ENCODE results near the gene CSTF3.

Gene CSTF3

DNA sequence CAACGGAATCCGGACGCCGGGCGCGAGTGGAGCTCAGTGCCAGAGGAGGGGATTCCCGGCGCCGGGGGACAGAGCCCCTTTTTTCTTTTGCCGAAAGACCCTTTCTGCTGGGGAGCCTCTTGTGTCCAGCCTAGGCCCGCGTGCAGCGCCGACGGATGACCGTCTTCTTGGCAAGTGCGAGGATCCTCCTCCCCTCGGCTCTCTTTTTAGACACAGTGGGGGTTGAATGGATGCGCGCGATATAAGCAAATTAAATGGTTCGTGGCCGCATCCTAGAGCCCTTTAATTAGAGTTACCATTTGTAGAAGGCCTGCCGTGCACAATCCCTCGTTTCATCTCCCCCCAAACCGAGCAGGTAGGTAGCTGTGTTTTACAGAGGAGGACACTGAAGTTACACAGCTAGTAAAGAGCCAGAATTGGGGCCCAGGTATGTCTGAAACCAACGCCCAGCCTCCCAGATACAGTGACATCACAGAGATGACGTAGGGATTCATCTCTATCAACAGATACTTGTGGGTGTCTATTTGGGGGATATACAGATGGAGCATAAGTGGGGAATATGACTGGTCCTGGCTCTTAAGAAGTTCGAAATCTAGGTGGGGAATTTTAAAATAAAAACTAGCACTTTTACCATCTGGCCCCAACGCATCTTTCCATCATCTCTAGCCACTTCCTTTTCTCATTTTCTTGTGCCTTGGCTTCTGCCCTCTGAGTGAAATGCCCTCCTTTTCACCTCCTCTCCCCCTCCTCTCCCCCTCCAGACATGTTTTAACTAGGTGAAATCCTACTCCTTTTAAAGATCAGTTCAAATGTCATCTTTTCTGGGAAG is 121.0 kb downstream of the CSTF3 start:
- DNase-seq, result peak; percentile 38 to 67

DNA sequence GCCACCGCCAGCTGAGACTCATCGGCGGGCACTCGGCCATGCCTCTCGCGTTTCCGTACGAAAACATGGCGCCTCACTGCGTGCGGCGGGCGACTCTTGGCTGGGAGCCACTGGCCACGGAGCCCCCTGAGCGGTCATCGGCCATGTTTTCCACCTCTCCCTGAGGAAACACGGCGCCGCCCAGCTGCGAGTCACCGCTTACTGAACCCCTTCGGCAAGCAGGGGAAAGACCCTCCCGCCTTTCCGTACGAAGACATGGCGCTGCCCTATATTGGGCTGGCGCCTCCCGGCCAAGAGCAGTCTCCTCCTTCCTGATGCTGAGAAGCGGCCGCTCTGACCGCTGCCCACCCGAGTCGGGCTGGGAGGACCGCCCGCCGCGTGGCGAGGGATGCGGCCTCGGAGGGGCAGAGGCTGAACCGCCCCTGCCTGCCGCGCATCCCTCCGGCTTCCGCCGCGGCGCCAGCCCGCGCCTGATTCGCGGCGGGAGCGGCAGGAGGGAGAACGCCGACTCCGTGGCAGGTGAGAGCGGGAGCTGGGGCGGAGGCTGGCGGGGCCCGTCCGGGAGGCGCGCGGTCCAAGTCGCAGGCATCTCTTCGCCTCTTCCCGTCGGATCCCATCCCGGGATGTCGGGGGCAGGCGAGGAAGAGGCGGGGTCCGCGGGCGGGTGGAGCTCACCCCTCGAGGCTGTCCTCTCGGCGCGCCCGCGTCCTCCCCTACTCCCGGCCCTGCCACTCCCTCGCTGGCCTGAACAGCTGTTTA is 121.8 kb downstream of the CSTF3 start, which contains the start of gene TCP11L1:
Gene TCP11L1, plus strand, starts transcription at position 299 of the 759 bp plus-strand sequence. CDS start 4,202 bp downstream, outside the sequence.
- DNase-seq, result peak; percentile 92 to 97

DNA sequence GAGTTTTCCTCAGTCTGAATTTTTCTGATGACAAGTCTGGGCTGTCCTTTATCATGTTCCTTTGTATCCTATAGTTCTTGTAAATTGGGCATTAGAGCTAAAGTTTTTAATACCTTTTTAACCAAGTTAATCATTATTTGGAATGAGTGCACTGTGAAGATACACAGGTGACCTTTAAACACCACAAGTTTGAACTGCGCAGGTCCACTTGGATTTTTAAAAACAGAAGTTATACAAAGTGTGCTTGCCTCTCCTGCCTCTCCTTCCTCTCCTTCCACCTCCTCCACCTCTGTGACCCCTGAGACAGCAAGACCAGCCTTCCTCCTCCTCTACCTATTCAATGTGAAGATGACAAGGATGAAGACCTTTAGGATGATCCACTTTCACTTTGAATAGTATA is 126.3 kb downstream of the CSTF3 start:
- DNase-seq, result no peak

Measured in NCI-H446 (cell line).